Activated CD8-positive, alpha-beta T cell treated with anti-CD3 and anti-CD28 coated beads for 36 hours (primary cell): ENCODE data around the gene INPP4A. TPM values are rescaled to one million over a fixed set of nuclear protein-coding genes. Genes with fewer than 3 reads are reported as not detected.
A peak's percentile ranks its signal among the peaks of the same experiment; 100 is the strongest.

Experiments
- ATAC-seq: fragments of 200-7000 bp; cut with Tn5 transposase; one replicate; pipeline ENCODE4 v1.10.0; 2021; ENCODE audit warnings: mild to moderate bottlenecking, moderate library complexity
- CTCF ChIA-PET: fragments of 350-600 bp; sonication (Branson Sonifier 250); formaldehyde crosslinking; loops from one replicate; lab custom pipeline; 2021; ENCODE audit warnings: antibody characterized with exemption; lab: Charles Lee
- POLR2A ChIA-PET: fragments of 350-600 bp; sonication (Branson Sonifier 250); formaldehyde crosslinking; loops from one replicate; lab custom pipeline; 2021; ENCODE audit warnings: antibody characterized with exemption; lab: Charles Lee
- DNase-seq: peaks from one replicate; pipeline ENCODE4 v3.0.0-alpha.2; 2020
- H3K27ac Mint-ChIP-seq: one replicate; pipeline ENCODE4 v1.8.0; 2021; ENCODE audit warnings: mild to moderate bottlenecking, mixed read lengths
- H3K27me3 Mint-ChIP-seq: one replicate; pipeline ENCODE4 v1.8.0; 2021; ENCODE audit warnings: mixed read lengths
- H3K36me3 Mint-ChIP-seq: one replicate; pipeline ENCODE4 v1.8.0; 2021; ENCODE audit warnings: low read depth, mixed read lengths
- H3K4me1 Mint-ChIP-seq: one replicate; pipeline ENCODE4 v1.8.0; 2021; ENCODE audit warnings: low read depth, mixed read lengths
- H3K4me3 Mint-ChIP-seq: one replicate; pipeline ENCODE4 v1.8.0; 2021; ENCODE audit warnings: mild to moderate bottlenecking, moderate library complexity, mixed read lengths
- H3K9me3 Mint-ChIP-seq: one replicate; pipeline ENCODE4 v1.8.0; 2021; ENCODE audit warnings: mixed read lengths
- intact Hi-C: fragments of 100-400 bp; cut with micrococcal nuclease; formaldehyde crosslinking; loops from one replicate; pipeline ENCODE4 v1.10.0; 2022
- total RNA-seq, 2 experiments: library from RNA; stranded (reverse); gene quantifications; one replicate each; pipeline ENCODE4 v1.2.3, GENCODE V29; 2021
- TF ChIP-seq, protein P1 (sequence below): fragments of 200-600 bp; IDR thresholded peaks from one replicate; pipeline ENCODE4 v1.8.0; 2022; ENCODE audit warnings: antibody characterized with exemption, mild to moderate bottlenecking

The INPP4A gene
- total RNA-seq, 2 experiments from 2014 or later: 46.7 to 46.9 TPM

DNA sequence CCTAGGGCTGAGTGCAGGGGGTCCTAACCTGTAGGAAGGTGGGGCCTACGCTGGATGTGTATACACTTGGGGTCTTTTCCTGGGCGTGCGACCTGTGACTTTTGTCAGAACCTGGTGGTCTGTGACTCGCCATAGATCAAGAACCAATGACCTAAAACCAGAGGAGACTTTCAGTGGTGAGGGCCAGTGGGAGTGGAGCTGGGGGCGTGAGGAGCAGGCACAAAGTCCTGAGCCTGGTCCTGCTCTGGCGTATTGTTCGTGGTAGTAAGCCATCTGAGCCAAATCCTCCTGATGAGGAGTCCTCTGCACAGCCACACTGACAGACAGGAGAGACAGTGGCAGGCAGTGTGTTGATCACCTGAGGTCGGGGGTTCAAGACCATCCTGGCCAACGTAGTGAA is 8.9 kb downstream of the INPP4A start:
- ChIA-PET POLR2A (interaction anchor here (1.2 to 1.5 kb wide), 2 partner anchors 18 to 26 kb away, joined by 3 to 5 read pairs; no protein-coding TSS in a partner anchor), CTCF (interaction anchor here (1.0 to 1.9 kb wide), 5 partner anchors 11 to 41 kb away, joined by 3 to 6 read pairs (median 4); no protein-coding TSS in a partner anchor)
- Mint-ChIP-seq H3K4me3 (no peak overlapping the region), H3K36me3 (peaks cover 15% of the 10 kb centered on the region), H3K27me3 (no peaks in the 10 kb centered on the region), H3K4me1 (peaks cover 95% of the 10 kb centered on the region), H3K9me3 (no peaks in the 10 kb centered on the region), H3K27ac (peak overlapping the region; percentile 62)
- TF ChIP-seq, protein P1, sequence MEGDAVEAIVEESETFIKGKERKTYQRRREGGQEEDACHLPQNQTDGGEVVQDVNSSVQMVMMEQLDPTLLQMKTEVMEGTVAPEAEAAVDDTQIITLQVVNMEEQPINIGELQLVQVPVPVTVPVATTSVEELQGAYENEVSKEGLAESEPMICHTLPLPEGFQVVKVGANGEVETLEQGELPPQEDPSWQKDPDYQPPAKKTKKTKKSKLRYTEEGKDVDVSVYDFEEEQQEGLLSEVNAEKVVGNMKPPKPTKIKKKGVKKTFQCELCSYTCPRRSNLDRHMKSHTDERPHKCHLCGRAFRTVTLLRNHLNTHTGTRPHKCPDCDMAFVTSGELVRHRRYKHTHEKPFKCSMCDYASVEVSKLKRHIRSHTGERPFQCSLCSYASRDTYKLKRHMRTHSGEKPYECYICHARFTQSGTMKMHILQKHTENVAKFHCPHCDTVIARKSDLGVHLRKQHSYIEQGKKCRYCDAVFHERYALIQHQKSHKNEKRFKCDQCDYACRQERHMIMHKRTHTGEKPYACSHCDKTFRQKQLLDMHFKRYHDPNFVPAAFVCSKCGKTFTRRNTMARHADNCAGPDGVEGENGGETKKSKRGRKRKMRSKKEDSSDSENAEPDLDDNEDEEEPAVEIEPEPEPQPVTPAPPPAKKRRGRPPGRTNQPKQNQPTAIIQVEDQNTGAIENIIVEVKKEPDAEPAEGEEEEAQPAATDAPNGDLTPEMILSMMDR: no peak
- intact Hi-C loops: no loop called here
- no peak for ATAC-seq
- no peak for DNase-seq

DNA sequence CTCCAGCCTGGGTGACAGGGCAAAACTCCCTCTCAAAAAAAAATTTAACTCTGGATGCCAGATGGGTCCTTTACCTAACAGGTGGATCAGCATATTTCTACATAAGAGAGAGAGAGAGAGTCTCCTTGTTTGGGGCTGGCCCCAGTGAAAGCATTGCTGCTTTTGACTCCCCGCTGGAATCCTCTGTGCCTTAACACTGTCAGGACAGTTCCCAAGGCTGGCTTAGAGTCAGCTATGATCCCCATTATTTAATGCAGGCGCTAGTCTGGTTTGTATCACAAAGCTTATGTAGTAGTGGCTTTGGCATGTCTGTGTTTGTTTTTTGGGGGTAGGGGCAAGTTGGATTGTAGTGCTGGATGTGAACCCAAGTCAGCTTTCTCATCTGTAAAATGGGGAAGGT is 9.4 kb downstream of the INPP4A start:
- peak overlapping the region; percentile 92 for H3K27ac Mint-ChIP-seq
- no peak overlapping the region for H3K4me3 Mint-ChIP-seq
- no peaks in the 10 kb centered on the region for H3K9me3 Mint-ChIP-seq
- ChIA-PET CTCF (interaction anchor here (0.8 to 1.8 kb wide), 3 partner anchors 12 to 34 kb away, joined by 3 to 4 read pairs (median 4); no protein-coding TSS in a partner anchor), POLR2A (interaction anchor here (0.5 to 2.7 kb wide), 4 partner anchors 10 to 735 kb away, joined by 3 to 22 read pairs (median 4); no protein-coding TSS in a partner anchor)
- intact Hi-C loops: no loop called here
- peaks cover 95% of the 10 kb centered on the region for H3K4me1 Mint-ChIP-seq
- DNase-seq (no peak), ATAC-seq (no peak)
- no peaks in the 10 kb centered on the region for H3K27me3 Mint-ChIP-seq
- TF ChIP-seq, protein P1: no peak
- H3K36me3 Mint-ChIP-seq: peaks cover 15% of the 10 kb centered on the region

DNA sequence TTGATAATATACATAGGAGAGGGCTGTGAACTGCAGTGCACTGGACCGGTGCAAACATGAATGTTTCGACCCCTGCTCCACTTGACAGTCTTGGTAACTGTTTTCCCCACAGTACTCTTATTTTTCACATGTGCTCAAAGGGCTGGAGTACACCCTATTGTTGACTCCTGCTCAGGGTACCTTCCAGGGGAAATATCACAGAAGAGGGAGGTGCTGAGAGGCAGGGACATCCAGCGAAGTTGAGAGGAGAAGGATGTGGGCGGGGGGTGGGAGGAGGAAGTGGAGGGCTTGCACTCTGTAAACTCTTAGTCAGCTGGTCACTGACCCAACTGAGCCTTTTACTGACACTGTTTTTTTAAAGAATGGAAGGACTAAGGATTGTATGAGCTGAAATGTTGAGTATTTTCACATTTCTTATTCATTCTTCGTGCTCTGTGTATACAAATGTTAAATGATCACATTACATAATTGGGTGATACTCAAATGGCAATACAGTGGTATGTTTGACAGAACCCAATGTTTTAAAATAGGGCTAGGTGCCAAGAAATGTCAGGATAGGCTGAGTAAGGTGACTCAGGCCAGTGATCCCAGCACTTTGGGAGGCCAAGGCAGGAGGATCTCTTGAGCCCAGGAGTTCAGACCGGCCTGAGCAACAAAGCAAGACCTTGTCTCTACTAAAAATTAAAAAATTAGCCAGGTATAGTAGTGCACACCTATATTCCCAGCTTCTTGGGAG is 10.0 kb downstream of the INPP4A start:
- Mint-ChIP-seq H3K4me3 (peak overlapping the region; percentile 65), H3K4me1 (peaks cover 95% of the 10 kb centered on the region), H3K27me3 (no peaks in the 10 kb centered on the region), H3K27ac (peak overlapping the region; percentile 92), H3K36me3 (peaks cover 15% of the 10 kb centered on the region), H3K9me3 (no peaks in the 10 kb centered on the region)
- peak; percentile 22 for ATAC-seq
- intact Hi-C loops: no loop called here
- POLR2A ChIA-PET: interaction anchor here (0.5 to 3.3 kb wide), 5 partner anchors 7 to 736 kb away, joined by 3 to 22 read pairs (median 3); no protein-coding TSS in a partner anchor
- DNase-seq: no peak
- CTCF ChIA-PET: interaction anchor here (0.8 to 3.9 kb wide), 3 partner anchors 8 to 30 kb away, joined by 3 to 19 read pairs (median 4); no protein-coding TSS in a partner anchor
- TF ChIP-seq, protein P1: no peak

DNA sequence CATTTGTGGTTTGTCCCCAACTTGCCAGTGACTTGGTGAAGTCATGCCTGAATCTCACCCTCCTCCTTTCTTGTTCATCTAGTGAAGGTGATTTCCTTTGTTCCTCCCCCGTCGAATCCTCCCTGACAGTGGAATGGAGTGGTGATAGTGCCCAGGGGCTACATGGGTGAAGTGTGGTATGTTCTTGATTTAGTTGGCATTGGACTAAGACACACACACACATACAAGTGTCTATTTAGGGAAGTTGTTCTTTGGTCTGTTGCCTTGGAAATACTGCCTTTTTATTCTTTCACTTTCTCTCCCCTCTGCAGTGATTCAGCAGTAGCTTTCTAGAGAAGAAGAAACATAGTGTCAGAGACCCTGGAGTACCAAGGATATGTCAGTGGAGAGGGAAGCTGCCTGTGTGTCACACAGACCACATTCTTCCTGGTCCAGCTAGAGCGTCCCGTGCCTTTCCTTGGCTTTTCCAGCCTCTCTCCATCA is 10.9 kb downstream of the INPP4A start:
- peak overlapping the region; percentile 65 for H3K4me3 Mint-ChIP-seq
- no peaks in the 10 kb centered on the region for H3K27me3 Mint-ChIP-seq
- POLR2A ChIA-PET: interaction anchor here (0.6 to 3.3 kb wide), 4 partner anchors 8 to 276 kb away, joined by 3 to 22 read pairs (median 6); no protein-coding TSS in a partner anchor
- peaks cover 95% of the 10 kb centered on the region for H3K4me1 Mint-ChIP-seq
- TF ChIP-seq, protein P1: no peak
- peak; percentile 53 for DNase-seq
- peaks cover 16% of the 10 kb centered on the region for H3K36me3 Mint-ChIP-seq
- intact Hi-C loops: no loop called here
- ATAC-seq: peak; percentile 50
- no peaks in the 10 kb centered on the region for H3K9me3 Mint-ChIP-seq
- CTCF ChIA-PET: interaction anchor here (0.6 to 3.9 kb wide), 5 partner anchors 9 to 97 kb away, joined by 3 to 19 read pairs (median 5); no protein-coding TSS in a partner anchor
- H3K27ac Mint-ChIP-seq: peak overlapping the region; percentile 92
